PC-3 (cell line): ENCODE results near the gene TRAPPC2L. TPM values are rescaled to one million over a fixed set of nuclear protein-coding genes. Genes with fewer than 3 reads are reported as not detected.

Experiments
- ATAC-seq: fragments of 200-7000 bp; cut with Tn5 transposase; 2 replicates; pipeline ENCODE4 v1.9.1; 2020; ENCODE audit warnings: mild to moderate bottlenecking, moderate library complexity
- BruUV-seq: library from RNA; stranded (reverse); fragments of 400-500 nt; replicated peaks from 2 replicates; lab custom pipeline; 2021; lab: Mats Ljungman, UMichigan
- CTCF ChIA-PET: fragments of 300-600 bp; sonication (Branson Sonifier 250); formaldehyde crosslinking; loops from one replicate; lab custom pipeline; 2022; ENCODE audit warnings: antibody characterized with exemption; lab: Charles Lee
- POLR2A ChIA-PET: fragments of 300-600 bp; sonication (Branson Sonifier 250); formaldehyde crosslinking; loops from one replicate; lab custom pipeline; 2022; ENCODE audit warnings: antibody characterized with exemption; ENCODE audit not compliant: unreplicated experiment; lab: Charles Lee
- DNase-seq: peaks from one replicate; pipeline ENCODE4 v3.0.0-alpha.2; 2015
- H2AFZ ChIP-seq: fragments of 300-600 bp; sonication (generic); 2 replicates; pipeline ENCODE4 v1.6.0; 2016; ENCODE audit warnings: antibody characterized with exemption, low read length
- H3F3A ChIP-seq: fragments of 300-600 bp; sonication (generic); one replicate; pipeline ENCODE4 v1.6.0; 2017; ENCODE audit warnings: antibody characterized with exemption, low read length, control low read depth, mild to moderate bottlenecking; ENCODE audit not compliant: unreplicated experiment
- H3K27ac ChIP-seq: fragments of 300-600 bp; sonication (generic); 2 replicates; pipeline ENCODE4 v1.5.1; 2016; ENCODE audit warnings: mild to moderate bottlenecking, low read length
- H3K27me3 ChIP-seq: fragments of 300-600 bp; sonication (generic); 2 replicates; pipeline ENCODE4 v1.6.1; 2016; ENCODE audit warnings: low read length, mixed read lengths
- H3K36me3 ChIP-seq: fragments of 300-600 bp; sonication (generic); 2 replicates; pipeline ENCODE4 v1.6.1; 2016; ENCODE audit warnings: low read depth, mixed run types, low read length, mixed read lengths
- H3K4me1 ChIP-seq: fragments of 300-600 bp; sonication (generic); 2 replicates; pipeline ENCODE4 v1.5.1; 2016; ENCODE audit warnings: low read length; ENCODE audit not compliant: insufficient read depth
- H3K4me2 ChIP-seq: fragments of 300-600 bp; sonication (generic); 2 replicates; pipeline ENCODE4 v1.6.0; 2016; ENCODE audit warnings: low read length
- H3K4me3 ChIP-seq: fragments of 300-600 bp; sonication (generic); 2 replicates; pipeline ENCODE4 v1.5.1; 2016; ENCODE audit warnings: mild to moderate bottlenecking, low read length, mixed read lengths
- H3K79me2 ChIP-seq: fragments of 300-600 bp; sonication (generic); 2 replicates; pipeline ENCODE4 v1.6.1; 2017; ENCODE audit warnings: low read length, mixed read lengths
- H3K9ac ChIP-seq: fragments of 300-600 bp; sonication (generic); 2 replicates; pipeline ENCODE4 v1.6.0; 2016; ENCODE audit warnings: mild to moderate bottlenecking, low read length
- H3K9me2 ChIP-seq: fragments of 300-600 bp; sonication (generic); replicated peaks from 2 replicates; pipeline ENCODE4 v1.6.1; 2016; ENCODE audit warnings: mixed run types, low read length, mixed read lengths
- H3K9me3 ChIP-seq: fragments of 300-600 bp; sonication (generic); 2 replicates; pipeline ENCODE4 v1.6.1; 2016; ENCODE audit warnings: low read length, mixed read lengths
- H4K20me1 ChIP-seq: fragments of 300-600 bp; sonication (generic); 2 replicates; pipeline ENCODE4 v1.6.1; 2016; ENCODE audit warnings: low read length, mixed read lengths
- EZH2 ChIP-seq: fragments of 300-600 bp; sonication (generic); IDR thresholded peaks from one replicate; pipeline ENCODE4 v1.6.1; 2017; ENCODE audit warnings: antibody characterized with exemption, mild to moderate bottlenecking, low read length; ENCODE audit not compliant: unreplicated experiment
- EZH2phosphoT487 ChIP-seq: fragments of 300-600 bp; sonication (generic); IDR thresholded peaks from 2 replicates; pipeline ENCODE4 v1.6.1; 2018; ENCODE audit warnings: mild to moderate bottlenecking, antibody characterized with exemption, low read length, borderline replicate concordance
- intact Hi-C: fragments of 100-400 bp; cut with micrococcal nuclease; formaldehyde crosslinking; loops from 2 replicates; pipeline ENCODE4 v1.9.0; 2023
- total RNA-seq: library from RNA; depleted of rRNA; stranded (reverse); fragments of >200 nt; gene quantifications from 2 replicates; pipeline ENCODE4 v1.2.3, GENCODE V29; 2014
- TF ChIP-seq, protein P1 (sequence below): fragments of 300-600 bp; sonication (generic); conservative IDR thresholded peaks from 2 replicates; pipeline ENCODE4 v1.5.1; 2017; ENCODE audit warnings: antibody characterized with exemption, low read depth, mild to moderate bottlenecking, low read length

The TRAPPC2L gene
- total RNA-seq, 1 experiment from 2014 or later, result 77.5 TPM

DNA sequence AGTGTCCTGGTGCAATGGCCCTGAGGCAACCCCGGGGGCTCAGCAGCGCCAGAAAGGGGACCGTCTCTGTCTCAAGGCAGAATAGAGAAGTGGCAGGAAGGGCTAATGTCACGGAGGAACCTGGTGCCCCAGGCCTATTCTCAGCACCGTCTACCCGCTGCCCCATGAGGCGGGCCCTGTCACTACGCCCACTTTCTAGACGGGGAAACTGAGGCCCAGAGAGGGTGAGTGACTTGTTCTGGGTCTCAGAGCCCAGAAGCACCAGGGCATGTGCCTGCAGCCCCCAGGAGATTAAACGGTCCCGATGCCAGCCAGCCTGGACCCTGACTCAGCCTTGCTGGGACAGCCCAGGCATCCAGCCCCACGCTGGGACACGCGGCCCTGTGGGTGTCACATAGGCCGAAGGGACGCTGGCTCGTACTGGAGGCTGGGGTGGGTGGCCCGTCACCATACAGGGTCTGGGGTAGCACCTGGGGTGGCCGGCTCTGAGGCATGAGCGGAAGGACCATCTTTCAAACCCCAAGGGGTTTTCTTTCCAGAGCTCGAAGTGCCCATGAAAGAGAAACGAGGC lies 49.7 kb downstream of the TRAPPC2L start:
- Histone ChIP-seq H3F3A (no peaks in the 10 kb centered on the region), H3K4me1 (peaks cover 5% of the 10 kb centered on the region; the same call in 1 of the 2 replicates), H3K79me2 (no peaks in the 10 kb centered on the region), H3K27me3 (no peaks in the 10 kb centered on the region), H3K27ac (no peak overlapping the region), H3K9me3 (no peaks in the 10 kb centered on the region), H3K36me3 (no peaks in the 10 kb centered on the region), H3K4me3 (no peak overlapping the region), H3K9ac (no peak overlapping the region), H4K20me1 (no peaks in the 10 kb centered on the region), H3K9me2 (no peaks in the 10 kb centered on the region), H2AFZ (no peak overlapping the region), H3K4me2 (no peak overlapping the region)
- BruUV-seq, result no TSS peak
- ATAC-seq (no peak), DNase-seq (no peak)
- ChIA-PET CTCF (no interaction called here), POLR2A (no interaction called here)
- intact Hi-C loops, result no loop called here
- TF ChIP-seq EZH2 (no peak), EZH2phosphoT487 (no peak)
- TF ChIP-seq, protein P1, sequence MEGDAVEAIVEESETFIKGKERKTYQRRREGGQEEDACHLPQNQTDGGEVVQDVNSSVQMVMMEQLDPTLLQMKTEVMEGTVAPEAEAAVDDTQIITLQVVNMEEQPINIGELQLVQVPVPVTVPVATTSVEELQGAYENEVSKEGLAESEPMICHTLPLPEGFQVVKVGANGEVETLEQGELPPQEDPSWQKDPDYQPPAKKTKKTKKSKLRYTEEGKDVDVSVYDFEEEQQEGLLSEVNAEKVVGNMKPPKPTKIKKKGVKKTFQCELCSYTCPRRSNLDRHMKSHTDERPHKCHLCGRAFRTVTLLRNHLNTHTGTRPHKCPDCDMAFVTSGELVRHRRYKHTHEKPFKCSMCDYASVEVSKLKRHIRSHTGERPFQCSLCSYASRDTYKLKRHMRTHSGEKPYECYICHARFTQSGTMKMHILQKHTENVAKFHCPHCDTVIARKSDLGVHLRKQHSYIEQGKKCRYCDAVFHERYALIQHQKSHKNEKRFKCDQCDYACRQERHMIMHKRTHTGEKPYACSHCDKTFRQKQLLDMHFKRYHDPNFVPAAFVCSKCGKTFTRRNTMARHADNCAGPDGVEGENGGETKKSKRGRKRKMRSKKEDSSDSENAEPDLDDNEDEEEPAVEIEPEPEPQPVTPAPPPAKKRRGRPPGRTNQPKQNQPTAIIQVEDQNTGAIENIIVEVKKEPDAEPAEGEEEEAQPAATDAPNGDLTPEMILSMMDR, result no peak

GRCh38 chr16:88907768-88908167 lies 50.8 kb downstream of the TRAPPC2L start:
- H3K9ac ChIP-seq, result no peak overlapping the region
- TF ChIP-seq EZH2phosphoT487, result no peak
- ATAC-seq (no peak), DNase-seq (peak; percentile 46)
- BruUV-seq, result no TSS peak
- no peaks in the 10 kb centered on the region for H3K36me3 ChIP-seq
- no peak overlapping the region for H3K4me2 ChIP-seq
- no peak overlapping the region for H2AFZ ChIP-seq
- H3K4me1 ChIP-seq, result peaks cover 5% of the 10 kb centered on the region; the same call in 1 of the 2 replicates
- no peak overlapping the region for H3K27ac ChIP-seq
- H3K4me3 ChIP-seq, result no peak overlapping the region
- H3K9me2 ChIP-seq, result no peaks in the 10 kb centered on the region
- intact Hi-C loops, result no loop called here
- ChIA-PET POLR2A (no interaction called here), CTCF (no interaction called here)
- no peaks in the 10 kb centered on the region for H3K79me2 ChIP-seq
- no peaks in the 10 kb centered on the region for H3K9me3 ChIP-seq
- no peaks in the 10 kb centered on the region for H3F3A ChIP-seq
- H4K20me1 ChIP-seq, result no peaks in the 10 kb centered on the region
- no peaks in the 10 kb centered on the region for H3K27me3 ChIP-seq

DNA sequence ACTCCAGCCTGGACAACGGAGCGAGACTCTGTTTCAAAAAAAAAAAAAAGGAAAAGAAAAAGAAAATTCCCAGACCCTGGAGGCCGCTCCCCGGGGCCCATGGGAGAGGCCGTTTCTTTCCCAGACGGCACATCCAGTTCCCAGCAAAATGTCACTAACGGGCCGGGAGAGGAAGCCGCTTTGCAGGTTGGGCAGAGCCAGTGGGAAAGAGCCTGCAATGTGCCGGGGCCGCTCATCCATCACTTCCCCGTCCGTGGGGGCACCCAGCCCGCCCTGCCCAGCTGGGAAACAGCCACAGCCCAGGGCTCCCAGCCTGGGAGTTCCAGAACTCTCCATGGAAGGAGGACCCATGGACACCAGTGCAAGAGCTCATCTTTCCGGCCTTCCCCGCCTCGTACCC lies 51.4 kb downstream of the TRAPPC2L start:
- ChIA-PET POLR2A (no interaction called here), CTCF (no interaction called here)
- no peaks in the 10 kb centered on the region for H3K27me3 ChIP-seq
- H2AFZ ChIP-seq, result no peak overlapping the region
- no peak overlapping the region for H3K27ac ChIP-seq
- no peak for DNase-seq
- no peak overlapping the region for H3K4me3 ChIP-seq
- intact Hi-C loops, result no loop called here
- no peak overlapping the region for H3K9ac ChIP-seq
- BruUV-seq, result no TSS peak
- H3K9me2 ChIP-seq, result no peaks in the 10 kb centered on the region
- H3K4me2 ChIP-seq, result no peak overlapping the region
- H3F3A ChIP-seq, result no peaks in the 10 kb centered on the region
- no peaks in the 10 kb centered on the region for H3K79me2 ChIP-seq
- no peak for ATAC-seq
- H3K9me3 ChIP-seq, result no peaks in the 10 kb centered on the region
- peaks cover 5% of the 10 kb centered on the region; the same call in 1 of the 2 replicates for H3K4me1 ChIP-seq
- TF ChIP-seq, protein P1, result no peak
- no peak for TF ChIP-seq EZH2phosphoT487
- no peak for TF ChIP-seq EZH2
- no peaks in the 10 kb centered on the region for H4K20me1 ChIP-seq
- no peaks in the 10 kb centered on the region for H3K36me3 ChIP-seq
